AG04450 (cell line): ENCODE data around the gene VPS13D. TPM values are rescaled to one million over a fixed set of nuclear protein-coding genes. Genes with fewer than 3 reads are reported as not detected.

Experiments
- CTCF ChIA-PET: fragments of 300-600, 350-600 bp; formaldehyde crosslinking; extraction: SDS; loops from one replicate; lab custom pipeline; 2022; ENCODE audit warnings: antibody characterized with exemption, inconsistent platforms; lab: Charles Lee
- POLR2A ChIA-PET: fragments of 350-600 bp; formaldehyde crosslinking; extraction: SDS; loops from one replicate; lab custom pipeline; 2021; ENCODE audit warnings: antibody characterized with exemption, inconsistent platforms; lab: Yijun Ruan, JAX
- DNase-seq: peaks from one replicate; pipeline ENCODE4 v3.0.0-alpha.2; 2011; ENCODE audit warnings: low read depth, low spot score
- H3K27ac ChIP-seq: one replicate; pipeline ENCODE4 v1.5.1; 2012; ENCODE audit warnings: low read depth, low read length, control low read depth
- H3K27me3 ChIP-seq: one replicate; pipeline ENCODE4 v1.6.0; 2012; ENCODE audit warnings: low read length; ENCODE audit not compliant: control insufficient read depth, insufficient read depth
- H3K4me3 ChIP-seq: 2 replicates; pipeline ENCODE4 v1.5.1; 2011; ENCODE audit warnings: mild to moderate bottlenecking, low read depth, low read length, control low read depth
- H3K9me3 ChIP-seq: 2 replicates; pipeline ENCODE4 v1.5.1; 2012; ENCODE audit warnings: low read length; ENCODE audit not compliant: control insufficient read depth, insufficient read depth
- polyA plus RNA-seq: library from polyadenylated mRNA; depleted of rRNA; stranded (reverse); fragments of >200 nt; gene quantifications from 2 replicates; pipeline ENCODE4 v1.2.3, GENCODE V29; 2011
- TF ChIP-seq, protein P1 (sequence below): IDR thresholded peaks from 2 replicates; pipeline ENCODE4 v1.5.1; 2011; ENCODE audit warnings: low read depth, low read length, control low read depth, inconsistent platforms

Gene VPS13D
- polyA plus RNA-seq, 1 experiment: 18.3 TPM

DNA sequence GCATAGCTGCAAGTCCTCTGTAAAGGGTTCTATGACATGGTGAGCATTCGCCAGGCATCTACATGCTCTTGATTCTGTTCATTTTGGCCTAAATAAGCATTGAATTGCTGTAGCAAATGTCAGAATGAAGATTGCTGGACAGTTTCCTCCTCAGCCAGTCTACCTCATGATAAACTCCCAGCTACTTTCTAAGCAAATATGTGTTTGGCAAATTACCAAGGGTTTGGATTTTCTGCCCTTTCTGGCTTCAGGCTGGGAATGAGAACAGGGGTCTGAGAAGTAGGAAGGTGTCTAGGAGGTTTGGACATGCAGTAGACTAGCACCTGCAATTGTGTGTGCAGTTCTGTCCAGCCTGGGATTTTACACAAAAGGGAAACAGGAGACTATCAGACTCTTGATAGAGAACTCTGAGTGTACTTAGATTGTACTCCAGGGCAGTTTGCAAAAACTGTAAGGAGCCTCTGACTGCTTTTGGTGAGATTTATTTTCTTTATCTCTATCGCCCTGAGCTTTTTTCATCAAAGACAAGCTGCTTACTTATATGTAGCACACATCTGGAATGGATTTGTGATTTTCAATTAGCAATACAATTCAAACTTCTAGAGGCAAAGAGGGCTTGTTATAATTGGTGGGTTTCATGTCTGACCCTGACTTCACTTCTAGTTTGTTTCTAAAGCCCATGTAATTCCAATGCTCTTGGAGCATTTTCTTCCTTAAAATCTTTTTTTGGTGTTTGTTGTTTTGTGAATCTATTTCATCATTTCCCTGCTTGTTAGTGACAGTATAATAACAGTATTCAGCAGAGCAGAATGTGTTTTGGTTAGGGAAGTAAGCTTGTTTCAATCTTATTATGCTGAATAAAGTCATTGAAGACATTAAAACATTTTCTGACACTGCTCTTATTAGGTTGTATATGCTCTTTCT is 150.8 kb downstream of the VPS13D start:
- no peak overlapping the region for H3K27ac ChIP-seq
- no peaks in the 10 kb centered on the region for H3K27me3 ChIP-seq
- ChIA-PET POLR2A (no interaction called here), CTCF (interaction anchor here (0.9 to 1.8 kb wide), 2 partner anchors 23 to 278 kb away, joined by 3 to 7 read pairs; no protein-coding TSS in a partner anchor)
- DNase-seq: no peak
- TF ChIP-seq, protein P1, sequence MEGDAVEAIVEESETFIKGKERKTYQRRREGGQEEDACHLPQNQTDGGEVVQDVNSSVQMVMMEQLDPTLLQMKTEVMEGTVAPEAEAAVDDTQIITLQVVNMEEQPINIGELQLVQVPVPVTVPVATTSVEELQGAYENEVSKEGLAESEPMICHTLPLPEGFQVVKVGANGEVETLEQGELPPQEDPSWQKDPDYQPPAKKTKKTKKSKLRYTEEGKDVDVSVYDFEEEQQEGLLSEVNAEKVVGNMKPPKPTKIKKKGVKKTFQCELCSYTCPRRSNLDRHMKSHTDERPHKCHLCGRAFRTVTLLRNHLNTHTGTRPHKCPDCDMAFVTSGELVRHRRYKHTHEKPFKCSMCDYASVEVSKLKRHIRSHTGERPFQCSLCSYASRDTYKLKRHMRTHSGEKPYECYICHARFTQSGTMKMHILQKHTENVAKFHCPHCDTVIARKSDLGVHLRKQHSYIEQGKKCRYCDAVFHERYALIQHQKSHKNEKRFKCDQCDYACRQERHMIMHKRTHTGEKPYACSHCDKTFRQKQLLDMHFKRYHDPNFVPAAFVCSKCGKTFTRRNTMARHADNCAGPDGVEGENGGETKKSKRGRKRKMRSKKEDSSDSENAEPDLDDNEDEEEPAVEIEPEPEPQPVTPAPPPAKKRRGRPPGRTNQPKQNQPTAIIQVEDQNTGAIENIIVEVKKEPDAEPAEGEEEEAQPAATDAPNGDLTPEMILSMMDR: no peak
- H3K9me3 ChIP-seq: no peaks in the 10 kb centered on the region
- no peak overlapping the region for H3K4me3 ChIP-seq

DNA sequence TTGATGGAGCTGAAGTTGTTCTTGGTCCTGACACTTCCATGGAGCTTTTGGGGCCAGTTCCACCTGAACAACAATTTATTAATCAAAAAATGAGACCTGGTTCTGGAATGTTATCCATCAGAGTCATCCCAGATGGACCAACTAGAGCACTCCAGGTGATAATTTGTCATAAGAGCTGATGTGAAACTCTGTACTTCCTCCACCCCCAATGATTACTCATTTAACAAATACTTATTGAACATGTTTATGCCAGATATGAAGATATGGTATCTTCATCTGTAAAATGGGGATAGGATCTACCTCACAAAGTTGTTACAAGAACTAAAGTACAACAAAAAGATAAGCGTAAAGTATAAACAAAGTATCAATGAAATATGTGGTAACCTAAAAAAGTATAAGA is 153.2 kb downstream of the VPS13D start:
- H3K27ac ChIP-seq: no peak overlapping the region
- CTCF ChIA-PET: interaction anchor here (1.0 to 1.1 kb wide), 2 partner anchors 24 to 276 kb away, joined by 4 read pairs; no protein-coding TSS in a partner anchor

DNA sequence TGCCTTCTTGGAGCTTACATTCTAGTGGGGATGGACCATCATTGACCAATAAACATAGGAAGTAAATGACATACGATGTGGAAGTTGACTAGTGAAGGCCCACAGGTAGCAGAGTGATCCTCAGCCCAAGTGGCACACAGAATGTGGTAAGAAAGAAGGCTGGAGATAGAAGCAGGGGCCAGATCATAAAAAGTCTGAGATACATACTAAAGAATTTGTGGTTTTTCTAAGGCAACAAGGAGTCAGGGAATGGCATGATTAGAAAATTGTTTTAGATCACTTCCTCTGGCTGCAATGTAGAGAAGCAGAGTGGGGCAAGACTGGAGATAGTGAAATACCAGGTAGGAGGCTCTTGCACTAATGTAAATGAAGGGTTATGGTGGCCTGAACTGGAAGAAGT is 154.0 kb downstream of the VPS13D start:
- Histone ChIP-seq H3K9me3 (peaks cover 8% of the 10 kb centered on the region), H3K27me3 (no peaks in the 10 kb centered on the region), H3K27ac (no peak overlapping the region), H3K4me3 (no peak overlapping the region)
- ChIA-PET CTCF (interaction anchor here (1.0 to 1.1 kb wide), 2 partner anchors 23 to 275 kb away, joined by 4 read pairs; no protein-coding TSS in a partner anchor), POLR2A (no interaction called here)
- TF ChIP-seq, protein P1: no peak
- DNase-seq: no peak

More for the DNA sequence above, 153.2 kb downstream of the VPS13D start:
- Histone ChIP-seq H3K4me3 (no peak overlapping the region), H3K27me3 (no peaks in the 10 kb centered on the region), H3K9me3 (peaks cover 6% of the 10 kb centered on the region; the same call in 1 of the 2 replicates)
- POLR2A ChIA-PET: no interaction called here
- DNase-seq: no peak
- TF ChIP-seq, protein P1: no peak

DNA sequence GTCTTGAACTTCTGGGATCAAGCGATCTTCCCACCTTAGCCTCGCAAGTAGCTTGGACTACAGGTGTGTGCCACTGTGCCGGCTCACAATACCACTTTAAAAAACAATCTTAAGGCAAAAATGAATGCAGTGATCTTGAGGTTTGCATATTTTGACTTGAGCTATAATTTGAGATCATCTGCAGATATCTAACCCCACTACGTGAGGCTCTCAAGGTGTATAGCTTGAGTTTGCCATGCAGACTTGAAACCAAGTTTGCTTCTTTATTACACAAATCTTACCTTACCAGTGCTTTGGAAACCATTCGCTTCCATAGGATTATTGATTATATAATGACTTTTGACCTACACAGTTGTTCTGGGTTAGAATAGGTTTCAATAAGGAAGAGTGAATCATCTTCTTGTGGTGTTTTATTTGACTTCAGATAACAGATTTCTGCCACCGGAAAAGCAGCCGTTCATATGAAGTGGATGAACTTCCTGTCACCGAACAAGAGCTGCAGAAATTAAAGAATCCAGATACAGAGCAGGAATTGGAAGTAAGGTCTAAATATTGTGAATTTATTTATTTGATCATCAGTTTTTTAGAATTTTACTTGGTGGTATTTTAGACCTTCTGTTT is 155.1 kb downstream of the VPS13D start:
- no peak overlapping the region for H3K4me3 ChIP-seq
- H3K27ac ChIP-seq: no peak overlapping the region
- H3K9me3 ChIP-seq: peaks cover 8% of the 10 kb centered on the region
- CTCF ChIA-PET: interaction anchor here (1.4 kb wide), 1 partner anchor 235 kb away, joined by 5 read pairs; no protein-coding TSS in a partner anchor
- TF ChIP-seq, protein P1: no peak
- POLR2A ChIA-PET: interaction anchor here (0.7 kb wide), 1 partner anchor 241 kb away, joined by 3 read pairs; no protein-coding TSS in a partner anchor
- no peaks in the 10 kb centered on the region for H3K27me3 ChIP-seq
- DNase-seq: no peak
